ENCODE measurements around the gene NUTF2.
"Not testable (repeated sequence)": the region's sequence is repeated elsewhere in the genome, so short reads cannot be mapped to it uniquely, and the experiment has no call there.

The NUTF2 gene

GRCh38 chr16:67841198-67841815, 5.4 kb upstream of the NUTF2 start:
- DNase-seq: no peak

- DNase-seq: peak; percentile 89
These were observed 4.8 kb upstream of the NUTF2 start, which contains the start of gene THAP11 for GRCh38 chr16:67841816-67842508. Gene THAP11 (plus strand): TSS chr16:67842320. CDS start chr16:67842555, 235 bp downstream.

GRCh38 chr16:67842509-67843342, 4.0 kb upstream of the NUTF2 start:
- peak; percentile 34 for DNase-seq

GRCh38 chr16:67843343-67843765, 3.4 kb upstream of the NUTF2 start:
- DNase-seq: no peak

- DNase-seq: no peak
These were observed 2.2 kb upstream of the NUTF2 start for GRCh38 chr16:67844497-67844896.

- no peak for DNase-seq
These were observed 1.3 kb upstream of the NUTF2 start for GRCh38 chr16:67845291-67846062.

GRCh38 chr16:67846063-67846319, 742 bp upstream of the NUTF2 start:
- DNase-seq: no peak

- no peak for DNase-seq
These were observed 530 bp downstream of the NUTF2 start, which contains the start of gene CENPT for GRCh38 chr16:67847064-67847861. Gene CENPT (minus strand): TSS chr16:67847693. CDS start chr16:67833859, 13,834 bp downstream.

GRCh38 chr16:67848118-67848517, 1.4 kb downstream of the NUTF2 start:
- no peak for DNase-seq

GRCh38 chr16:67853670-67854069, 6.9 kb downstream of the NUTF2 start:
- DNase-seq: no peak

GRCh38 chr16:67855789-67856188, 9.1 kb downstream of the NUTF2 start:
- DNase-seq: no peak

- no peak for DNase-seq
These were observed 10.3 kb downstream of the NUTF2 start for GRCh38 chr16:67856927-67857546.

- no peak for DNase-seq
These were observed 11.0 kb downstream of the NUTF2 start for GRCh38 chr16:67857547-67858233.

GRCh38 chr16:67858500-67858899, 11.8 kb downstream of the NUTF2 start:
- DNase-seq: no peak

GRCh38 chr16:67860589-67861398, 14.1 kb downstream of the NUTF2 start:
- no peak for DNase-seq

GRCh38 chr16:67861877-67862276, 15.1 kb downstream of the NUTF2 start:
- DNase-seq: no peak

GRCh38 chr16:67862623-67863583, 16.2 kb downstream of the NUTF2 start:
- no peak for DNase-seq

- not testable (repeated sequence) for DNase-seq
These were observed 17.3 kb downstream of the NUTF2 start for GRCh38 chr16:67864044-67864443.

GRCh38 chr16:67864594-67864993, 17.9 kb downstream of the NUTF2 start:
- DNase-seq: no peak

Measured in NCI-H1105 treated with DMSO at 0.1 percent for 48 hours (cell line).